ENCODE measurements around the gene PTOV1. TPM values are rescaled to one million over a fixed set of nuclear protein-coding genes. Genes with fewer than 3 reads are reported as not detected.
A peak's percentile ranks its signal among the peaks of the same experiment; 100 is the strongest.

PTOV1 gene
- total RNA-seq, 5 donors from 2014 or later (not counting 1 experiment from before 2014, with no cell fraction given) = 149 to 165 (median 156) TPM

- Histone ChIP-seq H3K4me1 (ENCODE audit: control insufficient read depth in 1 of 2, extremely low read depth in 1 of 2, insufficient read depth in 2 of 2, low read length in 2 of 2) (peaks cover 10 to 39% of the 10 kb centered on the region in 2 experiments), H3K27me3 (replicated peaks in 1 of 2; ENCODE audit: control insufficient read depth in 2 of 2, extremely low read depth in 1 of 2, insufficient read depth in 2 of 2, low read length in 1 of 2) (no peaks in the 10 kb centered on the region), H3K36me3 (ENCODE audit: control insufficient read depth in 2 of 2, extremely low read depth in 1 of 2, insufficient read depth in 1 of 2, low read length in 1 of 2) (peaks cover 0 to 3% of the 10 kb centered on the region in 2 donors), H3K27ac (ENCODE audit: low read length) (no peak overlapping the region), H3K4me3 (ENCODE audit: control insufficient read depth in 1 of 2, extremely low read depth in 1 of 2, low read length in 1 of 2) (no peak overlapping the region), H3K9me3 (no peaks in the 10 kb centered on the region)
- 96% methylated on average over 23 of the region's 29 CpGs for WGBS (ENCODE audit: insufficient coverage)
- DNase-seq (no peak), ATAC-seq (replicated peaks in 1 of 4) (no peak)
- no peaks in the 10 kb centered on the region for H3K27me3 Mint-ChIP-seq
- ChIA-PET POLR2A (no interaction called here), CTCF (no interaction called here)
- H3K27ac Mint-ChIP-seq = no peak overlapping the region
- H3K4me1 Mint-ChIP-seq = peaks cover 23 to 36% (median 32%) of the 10 kb centered on the region in 3 donors
- peaks cover 2% of the 10 kb centered on the region for H3K36me3 Mint-ChIP-seq
- no peak overlapping the region for H3K4me3 Mint-ChIP-seq
- no peaks in the 10 kb centered on the region for H3K9me3 Mint-ChIP-seq
Observed at GRCh38 chr19:49873129-49873521, 22.2 kb downstream of the PTOV1 start.

GRCh38 chr19:49873834-49874233, 22.9 kb downstream of the PTOV1 start:
- POLR2A ChIA-PET = no interaction called here
- CTCF ChIA-PET = no interaction called here
- WGBS (ENCODE audit: insufficient coverage) = 88% methylated on average over 7 of the region's 10 CpGs
- Mint-ChIP-seq H3K9me3 (no peaks in the 10 kb centered on the region), H3K4me1 (peaks cover 29 to 37% (median 32%) of the 10 kb centered on the region in 3 donors), H3K36me3 (peaks cover 4% of the 10 kb centered on the region), H3K27ac (no peak overlapping the region), H3K27me3 (no peaks in the 10 kb centered on the region), H3K4me3 (no peak overlapping the region)
- Histone ChIP-seq H3K4me1 (ENCODE audit: control insufficient read depth in 1 of 2, extremely low read depth in 1 of 2, insufficient read depth in 2 of 2, low read length in 2 of 2) (peaks cover 12 to 39% of the 10 kb centered on the region in 2 experiments), H3K27ac (ENCODE audit: low read length) (no peak overlapping the region), H3K27me3 (replicated peaks in 1 of 2; ENCODE audit: control insufficient read depth in 2 of 2, extremely low read depth in 1 of 2, insufficient read depth in 2 of 2, low read length in 1 of 2) (no peaks in the 10 kb centered on the region), H3K36me3 (ENCODE audit: control insufficient read depth in 2 of 2, extremely low read depth in 1 of 2, insufficient read depth in 1 of 2, low read length in 1 of 2) (peaks cover 0 to 3% of the 10 kb centered on the region in 2 donors), H3K4me3 (ENCODE audit: control insufficient read depth in 1 of 2, extremely low read depth in 1 of 2, low read length in 1 of 2) (no peak overlapping the region), H3K9me3 (no peaks in the 10 kb centered on the region)
- DNase-seq (no peak), ATAC-seq (replicated peaks in 1 of 4) (no peak)

- no peaks in the 10 kb centered on the region for H3K9me3 Mint-ChIP-seq
- Histone ChIP-seq H3K27ac (ENCODE audit: low read length) (no peak overlapping the region), H3K9me3 (no peaks in the 10 kb centered on the region), H3K4me3 (ENCODE audit: control insufficient read depth in 1 of 2, extremely low read depth in 1 of 2, low read length in 1 of 2) (no peak overlapping the region), H3K36me3 (ENCODE audit: control insufficient read depth in 2 of 2, extremely low read depth in 1 of 2, insufficient read depth in 1 of 2, low read length in 1 of 2) (peaks cover 0 to 9% of the 10 kb centered on the region in 2 donors), H3K4me1 (ENCODE audit: control insufficient read depth in 1 of 2, extremely low read depth in 1 of 2, insufficient read depth in 2 of 2, low read length in 2 of 2) (peaks cover 10 to 37% of the 10 kb centered on the region in 2 experiments), H3K27me3 (replicated peaks in 1 of 2; ENCODE audit: control insufficient read depth in 2 of 2, extremely low read depth in 1 of 2, insufficient read depth in 2 of 2, low read length in 1 of 2) (no peaks in the 10 kb centered on the region)
- H3K4me1 Mint-ChIP-seq = peaks cover 33 to 42% (median 38%) of the 10 kb centered on the region in 3 donors
- H3K36me3 Mint-ChIP-seq = peaks cover 9% of the 10 kb centered on the region
- WGBS (ENCODE audit: insufficient coverage) = 97% methylated on average over 9 of the region's 11 CpGs
- peak overlapping the region in 2 of 3 donors; percentile 13 to 49 for H3K4me3 Mint-ChIP-seq
- no peak for DNase-seq
- CTCF ChIA-PET = interaction anchor here (0.5 to 0.7 kb wide), 2 partner anchors 27 to 547 kb away, joined by 3 read pairs; no protein-coding TSS in a partner anchor
- H3K27ac Mint-ChIP-seq = peak overlapping the region in 1 of 2 donors; percentile 76
- POLR2A ChIA-PET = interaction anchor here in 1 of 2 donors (0.7 kb wide), 1 partner anchor 1214 kb away, joined by 3 read pairs; no protein-coding TSS in a partner anchor
- H3K27me3 Mint-ChIP-seq = no peaks in the 10 kb centered on the region
- no peak for ATAC-seq (replicated peaks in 1 of 4)
Observed at GRCh38 chr19:49874503-49875157, 23.7 kb downstream of the PTOV1 start.

- POLR2A ChIA-PET = no interaction called here
- H3K9me3 Mint-ChIP-seq = no peaks in the 10 kb centered on the region
- H3K27me3 Mint-ChIP-seq = no peaks in the 10 kb centered on the region
- H3K27ac Mint-ChIP-seq = peak overlapping the region in 1 of 2 donors; percentile 39
- Histone ChIP-seq H3K36me3 (ENCODE audit: control insufficient read depth in 2 of 2, extremely low read depth in 1 of 2, insufficient read depth in 1 of 2, low read length in 1 of 2) (peaks cover 0 to 11% of the 10 kb centered on the region in 2 donors), H3K27ac (ENCODE audit: low read length) (no peak overlapping the region), H3K4me1 (ENCODE audit: control insufficient read depth in 1 of 2, extremely low read depth in 1 of 2, insufficient read depth in 2 of 2, low read length in 2 of 2) (peaks cover 10 to 35% of the 10 kb centered on the region in 2 experiments), H3K4me3 (ENCODE audit: control insufficient read depth in 1 of 2, extremely low read depth in 1 of 2, low read length in 1 of 2) (no peak overlapping the region), H3K9me3 (no peaks in the 10 kb centered on the region), H3K27me3 (replicated peaks in 1 of 2; ENCODE audit: control insufficient read depth in 2 of 2, extremely low read depth in 1 of 2, insufficient read depth in 2 of 2, low read length in 1 of 2) (no peaks in the 10 kb centered on the region)
- 83% methylated on average over 1 of the region's 4 CpGs for WGBS (ENCODE audit: insufficient coverage)
- H3K36me3 Mint-ChIP-seq = peaks cover 9% of the 10 kb centered on the region
- H3K4me3 Mint-ChIP-seq = no peak overlapping the region
- H3K4me1 Mint-ChIP-seq = peaks cover 32 to 42% (median 39%) of the 10 kb centered on the region in 3 donors
- CTCF ChIA-PET = interaction anchor here (0.5 to 0.7 kb wide), 2 partner anchors 27 to 593 kb away, joined by 3 read pairs; no protein-coding TSS in a partner anchor
- ATAC-seq (replicated peaks in 1 of 4) (no peak), DNase-seq (no peak)
Observed at GRCh38 chr19:49875177-49875576, 24.2 kb downstream of the PTOV1 start.

GRCh38 chr19:49875857-49876421, 25.0 kb downstream of the PTOV1 start:
- Mint-ChIP-seq H3K36me3 (peaks cover 9% of the 10 kb centered on the region), H3K27ac (no peak overlapping the region), H3K4me1 (peaks cover 24 to 36% (median 34%) of the 10 kb centered on the region in 3 donors), H3K4me3 (no peak overlapping the region), H3K27me3 (no peaks in the 10 kb centered on the region), H3K9me3 (no peaks in the 10 kb centered on the region)
- H3K9me3 ChIP-seq = no peaks in the 10 kb centered on the region
- WGBS (ENCODE audit: insufficient coverage) = under 1% methylated on average over 23 of the region's 28 CpGs
- peaks cover 10 to 30% of the 10 kb centered on the region in 2 experiments for H3K4me1 ChIP-seq (ENCODE audit: control insufficient read depth in 1 of 2, extremely low read depth in 1 of 2, insufficient read depth in 2 of 2, low read length in 2 of 2)
- POLR2A ChIA-PET = no interaction called here
- peak overlapping the region; percentile 99 for H3K27ac ChIP-seq (ENCODE audit: low read length)
- H3K36me3 ChIP-seq (ENCODE audit: control insufficient read depth in 2 of 2, extremely low read depth in 1 of 2, insufficient read depth in 1 of 2, low read length in 1 of 2) = peaks cover 1 to 19% of the 10 kb centered on the region in 2 donors
- ATAC-seq (replicated peaks in 1 of 4) (peak in 1 of 4 experiments; percentile 6), DNase-seq (peak in 29 of 35 experiments; percentile 13 to 69 (median 42))
- CTCF ChIA-PET = interaction anchor here (0.5 to 0.9 kb wide), 2 partner anchors 8 to 593 kb away, joined by 3 to 5 read pairs; partner anchors contain the start of gene PNKP (in 1 of the 2)
- no peaks in the 10 kb centered on the region for H3K27me3 ChIP-seq (replicated peaks in 1 of 2; ENCODE audit: control insufficient read depth in 2 of 2, extremely low read depth in 1 of 2, insufficient read depth in 2 of 2, low read length in 1 of 2)
- peak overlapping the region; percentile 75 to 97 for H3K4me3 ChIP-seq (ENCODE audit: control insufficient read depth in 1 of 2, extremely low read depth in 1 of 2, low read length in 1 of 2)

GRCh38 chr19:49876422-49877019, 25.6 kb downstream of the PTOV1 start:
- Histone ChIP-seq H3K4me1 (ENCODE audit: control insufficient read depth in 1 of 2, extremely low read depth in 1 of 2, insufficient read depth in 2 of 2, low read length in 2 of 2) (peaks cover 10 to 29% of the 10 kb centered on the region in 2 experiments), H3K4me3 (ENCODE audit: control insufficient read depth in 1 of 2, extremely low read depth in 1 of 2, low read length in 1 of 2) (peak overlapping the region; percentile 75 to 97), H3K36me3 (ENCODE audit: control insufficient read depth in 2 of 2, extremely low read depth in 1 of 2, insufficient read depth in 1 of 2, low read length in 1 of 2) (peaks cover 7 to 22% of the 10 kb centered on the region in 2 donors), H3K27ac (ENCODE audit: low read length) (peak overlapping the region; percentile 99), H3K9me3 (no peaks in the 10 kb centered on the region), H3K27me3 (replicated peaks in 1 of 2; ENCODE audit: control insufficient read depth in 2 of 2, extremely low read depth in 1 of 2, insufficient read depth in 2 of 2, low read length in 1 of 2) (no peaks in the 10 kb centered on the region)
- H3K36me3 Mint-ChIP-seq = peaks cover 12% of the 10 kb centered on the region
- no peak overlapping the region for H3K27ac Mint-ChIP-seq
- ChIA-PET CTCF (interaction anchor here in 1 of 2 donors (0.9 kb wide), 1 partner anchor 9 kb away, joined by 5 read pairs; the partner anchor contains the start of gene PNKP), POLR2A (interaction anchor here in 1 of 2 donors (1.1 kb wide), 1 partner anchor 8 kb away, joined by 6 read pairs; the partner anchor contains the start of gene PNKP)
- H3K4me3 Mint-ChIP-seq = no peak overlapping the region
- no peaks in the 10 kb centered on the region for H3K9me3 Mint-ChIP-seq
- under 1% methylated on average over 46 of the region's 46 CpGs for WGBS (ENCODE audit: insufficient coverage)
- DNase-seq = peak; percentile 93 to 99 (median 97)
- peak; percentile 62 to 67 (median 65) for ATAC-seq (replicated peaks in 1 of 4)
- no peaks in the 10 kb centered on the region for H3K27me3 Mint-ChIP-seq
- H3K4me1 Mint-ChIP-seq = peaks cover 24 to 36% (median 34%) of the 10 kb centered on the region in 3 donors

Measured in T-cell (primary cell).